Panc1 (cell line): ENCODE results near the gene TOMM5.

ENCODE experiments used
- POLR2AphosphoS5 ChIP-seq: IDR thresholded peaks from 2 replicates; pipeline ENCODE4 v1.6.1; 2012; ENCODE audit warnings: mild to moderate bottlenecking, low read depth, low read length, moderate library complexity
- TF ChIP-seq, protein P1 (sequence below): fragments of 450-650 bp; IDR thresholded peaks from 2 replicates; pipeline ENCODE4 v1.5.1; 2017; ENCODE audit warnings: mild to moderate bottlenecking

GRCh38 chr9:37542895-37543294 is 49.5 kb downstream of the TOMM5 start:
- no peak for TF ChIP-seq POLR2AphosphoS5
- TF ChIP-seq, protein P1, sequence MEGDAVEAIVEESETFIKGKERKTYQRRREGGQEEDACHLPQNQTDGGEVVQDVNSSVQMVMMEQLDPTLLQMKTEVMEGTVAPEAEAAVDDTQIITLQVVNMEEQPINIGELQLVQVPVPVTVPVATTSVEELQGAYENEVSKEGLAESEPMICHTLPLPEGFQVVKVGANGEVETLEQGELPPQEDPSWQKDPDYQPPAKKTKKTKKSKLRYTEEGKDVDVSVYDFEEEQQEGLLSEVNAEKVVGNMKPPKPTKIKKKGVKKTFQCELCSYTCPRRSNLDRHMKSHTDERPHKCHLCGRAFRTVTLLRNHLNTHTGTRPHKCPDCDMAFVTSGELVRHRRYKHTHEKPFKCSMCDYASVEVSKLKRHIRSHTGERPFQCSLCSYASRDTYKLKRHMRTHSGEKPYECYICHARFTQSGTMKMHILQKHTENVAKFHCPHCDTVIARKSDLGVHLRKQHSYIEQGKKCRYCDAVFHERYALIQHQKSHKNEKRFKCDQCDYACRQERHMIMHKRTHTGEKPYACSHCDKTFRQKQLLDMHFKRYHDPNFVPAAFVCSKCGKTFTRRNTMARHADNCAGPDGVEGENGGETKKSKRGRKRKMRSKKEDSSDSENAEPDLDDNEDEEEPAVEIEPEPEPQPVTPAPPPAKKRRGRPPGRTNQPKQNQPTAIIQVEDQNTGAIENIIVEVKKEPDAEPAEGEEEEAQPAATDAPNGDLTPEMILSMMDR = no peak
